ENCODE data around the gene FBXL7.

GRCh38 chr5:15797116-15797515 is 297.1 kb downstream of the FBXL7 start:
- TF ChIP-seq CTCF (IDR thresholded peaks at IDR 0.05; ENCODE audit: low read length) (no peak), EZH2 (IDR thresholded peaks at IDR 0.05; ENCODE audit: borderline replicate concordance, low read length) (no peak)
